HL-60 (cell line): ENCODE measurements around the gene THRB.

Source experiments
- DNase-seq, 2 experiments: peaks; one replicate each; pipeline ENCODE4 v3.0.0-alpha.2; 2010 to 2020; ENCODE audit warnings: low read depth in 1 of 2, low spot score in 1 of 2
- H3K27ac ChIP-seq: fragments of 250-450 bp; sonication (Bioruptor Pico); replicated peaks from 2 replicates; pipeline ENCODE4 v1.5.1; 2020; ENCODE audit warnings: mild to moderate bottlenecking, moderate library complexity
- H3K27me3 ChIP-seq: fragments of 250-450 bp; sonication (Bioruptor Pico); 2 replicates; pipeline ENCODE4 v1.5.1; 2021; ENCODE audit warnings: mild to moderate bottlenecking, moderate library complexity; ENCODE audit not compliant: insufficient read depth, poor library complexity, severe bottlenecking
- H3K4me3 ChIP-seq: replicated peaks from 2 replicates; pipeline ENCODE4 v1.5.1; 2011; ENCODE audit warnings: mild to moderate bottlenecking, control low read depth, low read length; ENCODE audit not compliant: insufficient read depth
- GABPA ChIP-seq: IDR thresholded peaks from 2 replicates; pipeline ENCODE4 v1.6.1; 2012; ENCODE audit warnings: low read depth
- POLR2AphosphoS5 ChIP-seq: IDR thresholded peaks from 2 replicates; pipeline ENCODE4 v1.6.1; 2012; ENCODE audit warnings: low read depth
- SPI1 ChIP-seq: IDR thresholded peaks from 2 replicates; pipeline ENCODE4 v1.6.1; 2012; ENCODE audit warnings: low read depth, mild to moderate bottlenecking, borderline replicate concordance
- TF ChIP-seq, protein P1 (sequence below): IDR thresholded peaks from one replicate; pipeline ENCODE4 v1.5.1; 2011; ENCODE audit warnings: low read length, control low read depth, inconsistent platforms; ENCODE audit not compliant: insufficient read depth
- TF ChIP-seq, protein P2 (sequence below): IDR thresholded peaks from 2 replicates; pipeline ENCODE4 v1.6.1; 2012; ENCODE audit warnings: low read depth; ENCODE audit not compliant: insufficient replicate concordance

The THRB gene

GRCh38 chr3:24495326-24495994 lies 810 bp upstream of the THRB start:
- Histone ChIP-seq H3K27ac (no peak overlapping the region), H3K27me3 (peaks cover 47% of the 10 kb centered on the region), H3K4me3 (no peak overlapping the region)
- TF ChIP-seq, protein P1, sequence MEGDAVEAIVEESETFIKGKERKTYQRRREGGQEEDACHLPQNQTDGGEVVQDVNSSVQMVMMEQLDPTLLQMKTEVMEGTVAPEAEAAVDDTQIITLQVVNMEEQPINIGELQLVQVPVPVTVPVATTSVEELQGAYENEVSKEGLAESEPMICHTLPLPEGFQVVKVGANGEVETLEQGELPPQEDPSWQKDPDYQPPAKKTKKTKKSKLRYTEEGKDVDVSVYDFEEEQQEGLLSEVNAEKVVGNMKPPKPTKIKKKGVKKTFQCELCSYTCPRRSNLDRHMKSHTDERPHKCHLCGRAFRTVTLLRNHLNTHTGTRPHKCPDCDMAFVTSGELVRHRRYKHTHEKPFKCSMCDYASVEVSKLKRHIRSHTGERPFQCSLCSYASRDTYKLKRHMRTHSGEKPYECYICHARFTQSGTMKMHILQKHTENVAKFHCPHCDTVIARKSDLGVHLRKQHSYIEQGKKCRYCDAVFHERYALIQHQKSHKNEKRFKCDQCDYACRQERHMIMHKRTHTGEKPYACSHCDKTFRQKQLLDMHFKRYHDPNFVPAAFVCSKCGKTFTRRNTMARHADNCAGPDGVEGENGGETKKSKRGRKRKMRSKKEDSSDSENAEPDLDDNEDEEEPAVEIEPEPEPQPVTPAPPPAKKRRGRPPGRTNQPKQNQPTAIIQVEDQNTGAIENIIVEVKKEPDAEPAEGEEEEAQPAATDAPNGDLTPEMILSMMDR = no peak
- TF ChIP-seq, protein P2, sequence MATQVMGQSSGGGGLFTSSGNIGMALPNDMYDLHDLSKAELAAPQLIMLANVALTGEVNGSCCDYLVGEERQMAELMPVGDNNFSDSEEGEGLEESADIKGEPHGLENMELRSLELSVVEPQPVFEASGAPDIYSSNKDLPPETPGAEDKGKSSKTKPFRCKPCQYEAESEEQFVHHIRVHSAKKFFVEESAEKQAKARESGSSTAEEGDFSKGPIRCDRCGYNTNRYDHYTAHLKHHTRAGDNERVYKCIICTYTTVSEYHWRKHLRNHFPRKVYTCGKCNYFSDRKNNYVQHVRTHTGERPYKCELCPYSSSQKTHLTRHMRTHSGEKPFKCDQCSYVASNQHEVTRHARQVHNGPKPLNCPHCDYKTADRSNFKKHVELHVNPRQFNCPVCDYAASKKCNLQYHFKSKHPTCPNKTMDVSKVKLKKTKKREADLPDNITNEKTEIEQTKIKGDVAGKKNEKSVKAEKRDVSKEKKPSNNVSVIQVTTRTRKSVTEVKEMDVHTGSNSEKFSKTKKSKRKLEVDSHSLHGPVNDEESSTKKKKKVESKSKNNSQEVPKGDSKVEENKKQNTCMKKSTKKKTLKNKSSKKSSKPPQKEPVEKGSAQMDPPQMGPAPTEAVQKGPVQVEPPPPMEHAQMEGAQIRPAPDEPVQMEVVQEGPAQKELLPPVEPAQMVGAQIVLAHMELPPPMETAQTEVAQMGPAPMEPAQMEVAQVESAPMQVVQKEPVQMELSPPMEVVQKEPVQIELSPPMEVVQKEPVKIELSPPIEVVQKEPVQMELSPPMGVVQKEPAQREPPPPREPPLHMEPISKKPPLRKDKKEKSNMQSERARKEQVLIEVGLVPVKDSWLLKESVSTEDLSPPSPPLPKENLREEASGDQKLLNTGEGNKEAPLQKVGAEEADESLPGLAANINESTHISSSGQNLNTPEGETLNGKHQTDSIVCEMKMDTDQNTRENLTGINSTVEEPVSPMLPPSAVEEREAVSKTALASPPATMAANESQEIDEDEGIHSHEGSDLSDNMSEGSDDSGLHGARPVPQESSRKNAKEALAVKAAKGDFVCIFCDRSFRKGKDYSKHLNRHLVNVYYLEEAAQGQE = no peak
- TF ChIP-seq SPI1 = no peak
- no peak for TF ChIP-seq POLR2AphosphoS5
- TF ChIP-seq GABPA = no peak
- DNase-seq = no peak

DNA sequence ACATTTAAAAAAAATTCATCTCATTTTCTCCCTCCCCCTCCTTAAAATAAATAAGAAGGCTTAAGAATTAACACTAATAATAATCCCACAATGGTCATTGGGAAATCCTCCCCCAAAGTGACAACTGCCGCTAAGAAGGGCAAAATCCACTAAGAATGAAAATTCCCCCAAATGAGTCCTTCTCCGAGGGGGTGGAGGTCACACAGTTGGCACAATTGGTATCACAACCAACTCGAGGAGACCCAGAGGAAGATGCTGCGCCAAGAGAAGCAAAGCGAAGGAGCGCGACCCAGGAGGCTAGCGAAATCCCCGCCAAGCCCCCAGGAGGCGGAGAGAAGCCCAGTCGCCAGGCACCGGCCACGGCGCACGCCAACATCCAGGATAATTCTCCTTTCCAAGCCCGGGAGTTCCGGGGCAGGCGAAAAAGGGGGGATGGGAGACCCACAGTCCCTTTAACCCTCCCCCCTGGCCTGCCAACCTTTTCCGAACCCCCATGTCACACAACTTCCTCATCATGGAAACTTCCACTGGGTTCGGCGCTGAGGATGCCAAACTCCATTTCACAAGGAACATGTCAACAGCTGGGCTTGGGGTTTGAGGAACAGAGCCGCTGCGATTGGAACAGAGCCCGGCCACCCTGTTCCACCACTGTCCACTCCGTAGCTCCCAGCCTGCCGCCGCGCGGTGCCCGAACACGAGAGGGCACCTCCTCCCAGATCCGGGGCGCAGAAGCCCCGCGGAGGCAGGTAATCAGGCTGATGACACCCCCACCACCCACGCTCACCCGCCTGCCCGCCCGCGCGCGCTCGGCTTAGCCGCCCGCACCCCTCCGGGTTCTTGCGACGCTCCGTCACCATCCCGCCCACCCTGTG lies 668 bp downstream of the THRB start:
- H3K27ac ChIP-seq = no peak overlapping the region
- peak in 1 of 2 experiments; percentile 2 for DNase-seq

DNA sequence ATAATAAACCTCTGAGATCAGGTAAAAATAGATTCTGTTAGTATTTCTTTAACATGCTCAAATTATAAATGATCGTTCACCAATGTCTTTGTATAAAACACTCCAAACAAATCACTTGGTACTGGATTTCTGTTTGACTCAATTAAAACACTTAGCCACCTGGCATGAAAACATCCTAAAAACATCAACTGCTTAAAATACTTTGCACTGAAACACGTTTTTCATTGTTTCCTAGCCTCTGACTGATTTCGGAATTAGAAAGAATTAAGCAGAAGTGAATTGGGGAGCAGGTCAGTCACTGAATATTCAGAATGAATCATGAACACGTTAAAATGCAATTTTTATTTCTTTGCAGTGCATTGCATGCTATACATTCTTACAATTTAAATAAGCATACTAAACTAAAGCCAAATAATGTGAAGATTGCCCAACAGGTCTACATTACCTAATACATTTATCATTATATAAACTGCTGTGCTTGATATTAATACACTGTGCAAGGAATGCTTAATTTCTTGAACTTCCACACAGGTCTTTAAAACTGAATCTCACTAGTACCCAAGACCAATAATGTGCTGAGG lies 1.6 kb downstream of the THRB start:
- no peak overlapping the region for H3K27ac ChIP-seq
- peaks cover 41% of the 10 kb centered on the region for H3K27me3 ChIP-seq
- TF ChIP-seq, protein P1 = no peak
- TF ChIP-seq SPI1 (no peak), POLR2AphosphoS5 (no peak)
- TF ChIP-seq, protein P2 = no peak
- DNase-seq = no peak
- no peak overlapping the region for H3K4me3 ChIP-seq

More for the DNA sequence above, 668 bp downstream of the THRB start:
- TF ChIP-seq SPI1 (no peak), GABPA (no peak), POLR2AphosphoS5 (no peak)
- TF ChIP-seq, protein P1 = no peak
- TF ChIP-seq, protein P2 = no peak
- H3K4me3 ChIP-seq = no peak overlapping the region
- H3K27me3 ChIP-seq = peaks cover 47% of the 10 kb centered on the region
